Measurements from ENCODE around the gene JAGN1. TPM values are rescaled to one million over a fixed set of nuclear protein-coding genes. Genes with fewer than 3 reads are reported as not detected.

JAGN1 gene
- total RNA-seq (2014; rRNA removed) (32.5 and 34.1 TPM in 2 replicates), Bru-seq, nascent RNA (percentile 94 among the genes with signal in this experiment), BruChase-seq, experiment 1, labeled RNA remaining after a 6-hour chase (percentile 95 among the genes with signal in this experiment), BruChase-seq, experiment 2, labeled RNA remaining after a 2-hour chase (percentile 95 among the genes with signal in this experiment)
- long read RNA-seq, transcript JAGN1-201 (2 exons, 1,675 nt): major isoform, 110 of 125 reads
- long read RNA-seq, partial matches to known transcripts: 13 of 125 reads
- long read RNA-seq, other reads (novel, unspliced or antisense): 2 of 125 reads

- no peaks in the 10 kb centered on the region for H4K20me1 ChIP-seq (ENCODE audit: low read length)
- POLR2A ChIA-PET (ENCODE audit: unreplicated experiment): interaction anchor here (0.5 kb wide), 1 partner anchor 328 kb away, joined by 4 read pairs; no protein-coding TSS in a partner anchor
- H3K79me2 ChIP-seq (ENCODE audit: low read length): peaks cover 38% of the 10 kb centered on the region
- peak within 1 kb of the TSS; percentile 92 for H2AFZ ChIP-seq (ENCODE audit: low read length)
- H3K9ac ChIP-seq (ENCODE audit: low read length): peak within 1 kb of the TSS; percentile 98
- H3K4me1 ChIP-seq (ENCODE audit: insufficient read depth, low read length): peaks cover 23% of the 10 kb centered on the region
- peaks cover 10% of the 10 kb centered on the region for H3F3A ChIP-seq (ENCODE audit: low read length, unreplicated experiment)
- ATAC-seq (peak; percentile 65), DNase-seq (peak; percentile 87)
- H3K4me3 ChIP-seq (ENCODE audit: low read length): peak within 1 kb of the TSS; percentile 83
- TSS peak; percentile 66 for BruUV-seq (replicated peaks)
- H3K9me3 ChIP-seq (ENCODE audit: low read length): no peaks in the 10 kb centered on the region
- no peaks in the 10 kb centered on the region for H3K9me2 ChIP-seq (replicated peaks; ENCODE audit: low read length)
- no peaks in the 10 kb centered on the region for H3K27me3 ChIP-seq (ENCODE audit: low read length)
- peaks cover 14% of the 10 kb centered on the region; the same call in 1 of the 2 replicates for H3K36me3 ChIP-seq (ENCODE audit: low read depth, low read length)
- CTCF ChIA-PET: no interaction called here
- TF ChIP-seq CTCF (conservative IDR thresholded peaks at IDR 0.05; ENCODE audit: low read depth, low read length) (no peak), EZH2phosphoT487 (IDR thresholded peaks at IDR 0.05; ENCODE audit: borderline replicate concordance, low read length) (no peak), EZH2 (IDR thresholded peaks at IDR 0.05; ENCODE audit: low read length, unreplicated experiment) (no peak)
- peak within 1 kb of the TSS; percentile 75 for H3K27ac ChIP-seq (ENCODE audit: low read length)
- intact Hi-C loops (cut with micrococcal nuclease): no loop called here
- peak within 1 kb of the TSS; percentile 84 for H3K4me2 ChIP-seq (ENCODE audit: low read length)
These were observed at the start of gene JAGN1 for GRCh38 chr3:9890249-9891071. Gene JAGN1 (plus strand): TSS chr3:9890610. CDS start chr3:9890723, 113 bp downstream.

GRCh38 chr3:9841015-9841414, 49.4 kb upstream of the JAGN1 start:
- no peak for TF ChIP-seq EZH2phosphoT487 (IDR thresholded peaks at IDR 0.05; ENCODE audit: borderline replicate concordance, low read length)
- no peak for TF ChIP-seq CTCF (conservative IDR thresholded peaks at IDR 0.05; ENCODE audit: low read depth, low read length)
- TF ChIP-seq EZH2 (IDR thresholded peaks at IDR 0.05; ENCODE audit: low read length, unreplicated experiment): no peak

More at GRCh38 chr3:9841015-9841414, 49.4 kb upstream of the JAGN1 start:
- intact Hi-C loops (cut with micrococcal nuclease): loop anchor here (5.0 to 10.0 kb wide), 3 partner anchors 56 to 444 kb away; partner anchors contain the start of gene FANCD2
- Histone ChIP-seq H3K4me1 (ENCODE audit: insufficient read depth, low read length) (peaks cover 19% of the 10 kb centered on the region), H3K4me2 (ENCODE audit: low read length) (no peak overlapping the region), H2AFZ (ENCODE audit: low read length) (no peak overlapping the region), H3K9me2 (replicated peaks; ENCODE audit: low read length) (no peaks in the 10 kb centered on the region), H3K27ac (ENCODE audit: low read length) (no peak overlapping the region), H3K9ac (ENCODE audit: low read length) (no peak overlapping the region), H3F3A (ENCODE audit: low read length, unreplicated experiment) (no peaks in the 10 kb centered on the region), H3K9me3 (ENCODE audit: low read length) (no peaks in the 10 kb centered on the region), H3K4me3 (ENCODE audit: low read length) (no peak overlapping the region), H3K79me2 (ENCODE audit: low read length) (peaks cover 14% of the 10 kb centered on the region), H4K20me1 (ENCODE audit: low read length) (no peaks in the 10 kb centered on the region), H3K27me3 (ENCODE audit: low read length) (no peaks in the 10 kb centered on the region), H3K36me3 (ENCODE audit: low read depth, low read length) (peaks cover 6% of the 10 kb centered on the region)
- BruUV-seq (replicated peaks): no TSS peak
- ChIA-PET POLR2A (ENCODE audit: unreplicated experiment) (no interaction called here), CTCF (no interaction called here)
- DNase-seq (no peak), ATAC-seq (no peak)

Data from PC-3 (cell line).